ENCODE data around the gene ABCC12. TPM values are rescaled to one million over a fixed set of nuclear protein-coding genes. Genes with fewer than 3 reads are reported as not detected.

Gene ABCC12
- not detected for total RNA-seq

DNA sequence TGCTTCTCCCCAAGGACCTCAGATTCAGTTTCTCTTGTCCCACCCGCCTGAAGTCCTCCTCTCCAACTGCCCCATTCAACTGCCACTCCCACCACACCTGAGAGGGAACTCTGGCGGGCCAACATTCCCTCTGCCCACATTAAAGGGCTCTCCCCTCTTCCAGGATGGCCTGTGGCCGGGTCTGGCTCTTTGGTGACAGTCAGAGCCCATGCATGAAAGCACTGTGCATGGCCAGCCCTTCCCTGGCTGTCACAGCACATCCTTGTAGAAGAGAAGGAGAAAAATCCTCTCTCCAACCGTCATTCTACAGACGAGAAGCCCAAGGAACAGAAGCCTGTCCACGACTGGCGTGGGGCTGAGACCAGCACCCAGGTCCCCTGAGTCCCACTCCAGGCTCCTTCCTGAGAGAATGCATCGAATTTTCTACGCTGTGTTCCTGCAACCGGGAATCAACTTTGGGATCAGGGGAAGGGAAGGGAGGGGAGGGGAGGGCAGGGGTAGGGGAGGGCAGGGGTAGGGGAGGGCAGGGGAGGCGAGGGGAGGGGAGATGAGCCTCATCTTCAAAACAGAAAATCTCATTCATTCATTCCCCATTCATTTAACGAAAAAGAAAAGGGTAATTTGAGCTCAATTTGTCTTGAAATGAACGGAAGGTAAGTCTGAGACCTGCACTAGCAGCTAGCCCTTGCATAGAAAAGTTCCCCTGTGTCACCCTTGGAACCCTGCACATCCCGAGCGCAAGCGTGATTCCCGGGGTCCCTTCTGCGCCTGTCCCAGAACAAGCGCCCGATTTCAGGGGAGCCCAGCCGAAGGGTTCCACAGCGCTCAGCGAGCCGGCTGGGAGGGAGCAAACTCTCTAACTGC lies at the start of gene ABCC12:
Gene ABCC12 (minus strand): TSS at position 68 of the 864 bp plus-strand sequence. CDS start 9,569 bp downstream, outside the sequence.
- TF ChIP-seq, protein P1, sequence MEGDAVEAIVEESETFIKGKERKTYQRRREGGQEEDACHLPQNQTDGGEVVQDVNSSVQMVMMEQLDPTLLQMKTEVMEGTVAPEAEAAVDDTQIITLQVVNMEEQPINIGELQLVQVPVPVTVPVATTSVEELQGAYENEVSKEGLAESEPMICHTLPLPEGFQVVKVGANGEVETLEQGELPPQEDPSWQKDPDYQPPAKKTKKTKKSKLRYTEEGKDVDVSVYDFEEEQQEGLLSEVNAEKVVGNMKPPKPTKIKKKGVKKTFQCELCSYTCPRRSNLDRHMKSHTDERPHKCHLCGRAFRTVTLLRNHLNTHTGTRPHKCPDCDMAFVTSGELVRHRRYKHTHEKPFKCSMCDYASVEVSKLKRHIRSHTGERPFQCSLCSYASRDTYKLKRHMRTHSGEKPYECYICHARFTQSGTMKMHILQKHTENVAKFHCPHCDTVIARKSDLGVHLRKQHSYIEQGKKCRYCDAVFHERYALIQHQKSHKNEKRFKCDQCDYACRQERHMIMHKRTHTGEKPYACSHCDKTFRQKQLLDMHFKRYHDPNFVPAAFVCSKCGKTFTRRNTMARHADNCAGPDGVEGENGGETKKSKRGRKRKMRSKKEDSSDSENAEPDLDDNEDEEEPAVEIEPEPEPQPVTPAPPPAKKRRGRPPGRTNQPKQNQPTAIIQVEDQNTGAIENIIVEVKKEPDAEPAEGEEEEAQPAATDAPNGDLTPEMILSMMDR (IDR thresholded peaks at IDR 0.05), result no peak
- ATAC-seq (ENCODE audit: low FRiP score) (no peak), DNase-seq (ENCODE audit: low spot score) (no peak)

DNA sequence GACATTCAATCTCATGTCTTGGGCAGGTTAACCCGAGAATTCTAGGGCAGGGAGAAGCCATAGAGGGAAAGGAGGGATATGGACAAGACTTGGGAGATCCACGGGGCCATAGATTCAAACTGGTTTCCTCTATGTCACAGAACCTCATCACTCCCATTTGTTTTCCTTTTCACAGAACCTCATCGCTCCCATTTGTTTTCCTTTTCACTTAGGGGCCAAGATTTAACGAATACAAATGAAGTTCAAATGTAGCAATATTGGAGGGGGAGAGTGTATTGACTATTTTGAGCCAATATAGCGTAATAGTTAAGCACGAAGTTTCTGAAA lies 49.0 kb upstream of the ABCC12 start:
- ATAC-seq (ENCODE audit: low FRiP score) (no peak), DNase-seq (ENCODE audit: low spot score) (no peak)
- TF ChIP-seq, protein P1 (IDR thresholded peaks at IDR 0.05), result no peak

DNA sequence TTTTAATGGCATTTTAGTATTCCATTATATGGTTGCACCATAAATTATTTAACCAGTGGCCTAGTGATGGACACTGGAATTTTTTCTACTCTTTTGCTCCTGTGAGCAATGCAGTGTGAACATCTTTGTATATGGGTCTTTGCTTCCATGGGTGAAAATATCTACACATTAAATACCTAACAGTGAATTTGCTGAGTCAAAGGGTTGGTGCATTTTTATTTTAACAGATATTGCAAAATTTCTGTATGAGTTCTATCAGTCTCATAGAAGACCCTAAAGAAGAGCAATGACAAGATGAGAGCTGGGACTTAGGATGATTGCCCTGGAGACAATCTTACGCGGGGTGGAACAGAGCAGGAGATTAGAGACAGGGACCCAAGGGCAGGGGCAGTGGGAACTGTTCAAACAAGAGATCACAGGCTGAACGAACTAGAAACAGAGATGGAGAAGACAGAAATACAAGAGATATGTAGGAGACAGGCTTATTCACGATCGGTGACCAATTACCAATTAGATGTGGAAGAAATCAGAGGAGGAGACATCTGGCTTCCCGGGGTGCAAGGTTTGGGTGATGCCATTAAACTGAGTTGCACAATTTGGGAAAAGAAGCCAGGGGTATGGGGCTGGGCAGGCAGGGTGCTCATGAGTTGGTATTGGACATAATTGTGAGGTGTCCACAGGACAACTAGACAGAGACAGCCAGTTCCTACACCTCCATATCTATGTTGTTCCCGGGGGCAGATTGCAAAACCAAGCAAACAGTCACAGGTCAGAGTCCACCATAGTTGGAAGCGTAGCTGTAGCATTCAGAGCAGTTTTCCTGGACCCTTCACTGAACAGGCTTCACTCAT lies 48.4 kb upstream of the ABCC12 start:
- ATAC-seq (ENCODE audit: low FRiP score) (no peak), DNase-seq (ENCODE audit: low spot score) (no peak)
- TF ChIP-seq, protein P1 (IDR thresholded peaks at IDR 0.05), result no peak

DNA sequence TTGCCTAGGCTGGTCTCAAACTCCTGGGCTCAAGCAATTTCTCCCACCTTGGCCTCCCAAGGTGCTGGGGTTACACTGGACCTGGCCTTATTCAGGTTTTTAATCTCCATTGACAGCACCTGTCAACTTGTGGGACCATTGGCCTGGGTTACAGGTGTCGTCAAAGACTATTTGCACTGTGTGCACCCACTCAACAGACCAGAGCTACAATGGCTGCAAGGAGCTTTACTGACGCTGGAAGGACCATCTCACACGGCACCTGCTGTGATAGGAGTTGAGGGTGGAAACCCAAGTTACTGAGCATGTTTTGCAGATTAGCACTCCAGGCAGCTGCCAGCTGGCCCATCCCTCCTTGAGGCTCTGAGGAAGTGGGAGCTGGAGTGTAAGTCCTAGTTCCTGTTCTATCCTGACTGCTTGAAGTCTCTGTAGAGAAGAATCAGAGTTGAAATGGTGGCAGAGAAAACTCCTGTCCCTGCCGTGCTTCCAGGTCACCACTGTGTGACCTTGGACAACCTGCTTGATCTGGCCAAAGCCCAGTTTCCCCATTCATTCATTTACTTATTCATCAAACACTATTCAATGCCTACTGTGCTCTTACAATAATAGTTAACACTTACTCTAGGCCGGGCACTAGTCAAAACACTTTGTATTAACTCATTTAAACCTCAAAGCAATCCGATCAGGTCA lies 45.9 kb upstream of the ABCC12 start:
- DNase-seq (ENCODE audit: low spot score), result no peak
- TF ChIP-seq, protein P1 (IDR thresholded peaks at IDR 0.05), result no peak
- ATAC-seq (ENCODE audit: low FRiP score), result no peak

DNA sequence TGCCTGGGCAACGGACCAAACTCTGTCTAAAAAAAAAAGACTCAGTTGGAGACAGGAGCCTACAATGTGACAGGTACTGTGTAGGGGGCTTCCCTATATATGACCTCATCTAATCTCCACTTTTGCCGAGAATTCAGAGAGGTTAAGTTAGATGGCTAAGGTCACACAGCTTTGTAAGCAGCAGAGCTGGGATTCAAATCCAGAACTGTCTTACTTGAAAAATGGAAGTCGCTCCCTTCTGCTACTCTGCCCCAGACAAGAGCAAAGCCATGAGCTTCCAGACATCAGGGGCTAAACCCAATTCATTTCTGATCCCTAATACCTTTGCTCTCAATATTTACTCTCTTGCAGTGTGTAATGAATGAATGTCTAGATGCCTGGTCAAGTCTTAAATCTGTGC lies 41.5 kb upstream of the ABCC12 start:
- TF ChIP-seq, protein P1 (IDR thresholded peaks at IDR 0.05), result no peak
- ATAC-seq (ENCODE audit: low FRiP score) (no peak), DNase-seq (ENCODE audit: low spot score) (no peak)

DNA sequence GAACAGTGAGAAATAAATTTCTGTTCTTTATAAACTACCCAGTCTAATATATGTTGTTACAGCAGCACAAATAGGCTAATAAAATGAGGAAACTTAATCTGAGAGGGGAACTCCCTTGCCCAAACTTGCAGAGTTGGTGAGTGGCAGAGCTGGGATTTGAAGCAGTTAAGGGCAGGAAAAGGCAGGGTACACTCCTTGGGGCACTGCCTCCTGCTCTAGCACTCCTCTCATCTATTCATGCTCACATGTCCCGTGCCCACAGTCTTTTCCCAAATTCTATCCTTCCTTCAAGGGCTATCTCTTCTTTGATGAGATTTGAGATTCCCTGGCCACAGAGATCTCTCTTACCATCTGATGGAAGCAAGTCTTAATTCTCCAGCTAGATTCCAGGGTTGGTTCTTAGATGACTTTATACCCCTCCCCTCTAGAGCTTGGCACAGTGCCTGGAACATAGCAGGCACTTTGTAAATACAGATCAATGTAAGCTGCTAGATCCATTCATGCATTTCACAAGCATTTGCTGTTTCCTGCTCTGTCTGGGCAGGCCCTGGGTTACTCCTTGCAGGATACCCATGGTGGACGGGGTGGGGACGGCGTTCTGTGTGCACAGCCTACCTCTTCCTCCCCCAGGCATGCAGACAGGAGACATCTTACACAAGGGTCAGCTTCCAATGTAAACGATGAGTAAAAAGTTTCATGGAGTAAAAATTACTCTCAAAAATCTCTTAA lies 39.2 kb upstream of the ABCC12 start:
- ATAC-seq (ENCODE audit: low FRiP score), result no peak
- no peak for DNase-seq (ENCODE audit: low spot score)
- TF ChIP-seq, protein P1 (IDR thresholded peaks at IDR 0.05), result no peak
